Osteoblast (primary cell): ENCODE results near the gene CA9. TPM values are rescaled to one million over a fixed set of nuclear protein-coding genes. Genes with fewer than 3 reads are reported as not detected.

Source experiments
- DNase-seq: peaks from one replicate; pipeline ENCODE4 v3.0.0; 2011; ENCODE audit warnings: low spot score, mixed read lengths; ENCODE audit not compliant: insufficient read length; ENCODE audit errors: missing footprints
- H2AFZ ChIP-seq: 2 replicates; pipeline ENCODE4 v1.6.0; 2011; ENCODE audit warnings: mild to moderate bottlenecking, low read length
- H3K27ac ChIP-seq: 2 replicates; pipeline ENCODE4 v1.5.1; 2011; ENCODE audit warnings: mild to moderate bottlenecking, low read depth, low read length, moderate library complexity
- H3K27me3 ChIP-seq: 2 replicates; pipeline ENCODE4 v1.6.0; 2012; ENCODE audit warnings: mild to moderate bottlenecking, control low read depth, inconsistent platforms, low read length, moderate library complexity; ENCODE audit not compliant: insufficient read depth
- H3K36me3 ChIP-seq: 2 replicates; pipeline ENCODE4 v1.5.1; 2011; ENCODE audit warnings: mild to moderate bottlenecking, low read length, control low read depth, moderate library complexity; ENCODE audit not compliant: insufficient read depth
- H3K4me1 ChIP-seq: 2 replicates; pipeline ENCODE4 v1.5.1; 2011; ENCODE audit warnings: mild to moderate bottlenecking, low read length, control low read depth, moderate library complexity; ENCODE audit not compliant: insufficient read depth
- H3K4me2 ChIP-seq: 2 replicates; pipeline ENCODE4 v1.6.0; 2011; ENCODE audit warnings: mild to moderate bottlenecking, low read length; ENCODE audit not compliant: insufficient read depth
- H3K4me3 ChIP-seq: fragments of 200-600 bp; sonication (generic); 3 replicates; pipeline ENCODE4 v1.5.1; 2012; ENCODE audit warnings: mild to moderate bottlenecking, low read length, inconsistent platforms; ENCODE audit not compliant: insufficient read depth
- H3K79me2 ChIP-seq: 2 replicates; pipeline ENCODE4 v1.6.0; 2012; ENCODE audit warnings: mild to moderate bottlenecking, low read length, control low read depth, inconsistent platforms; ENCODE audit not compliant: insufficient read depth
- H3K9me3 ChIP-seq: 2 replicates; pipeline ENCODE4 v1.5.1; 2011; ENCODE audit warnings: low read depth, low read length, control low read depth
- H4K20me1 ChIP-seq: 2 replicates; pipeline ENCODE4 v1.6.0; 2012; ENCODE audit warnings: mild to moderate bottlenecking, low read length, control low read depth; ENCODE audit not compliant: insufficient read depth
- CTCF ChIP-seq: IDR thresholded peaks from 2 replicates; pipeline ENCODE4 v1.5.1; 2011; ENCODE audit warnings: mild to moderate bottlenecking, low read depth, low read length, moderate library complexity; ENCODE audit errors: extremely low read depth
- total RNA-seq: library from RNA; depleted of rRNA; stranded (reverse); fragments of >200 nt; gene quantifications from 2 replicates; pipeline ENCODE4 v1.2.3, GENCODE V29; 2012

Gene CA9
- total RNA-seq, 1 donor: not detected

GRCh38 chr9:35682520-35683315 is 9.0 kb downstream of the CA9 start:
- H3K36me3 ChIP-seq: peaks cover 66% of the 10 kb centered on the region
- H3K27me3 ChIP-seq: no peaks in the 10 kb centered on the region
- no peaks in the 10 kb centered on the region for H3K9me3 ChIP-seq
- peak overlapping the region; percentile 19 for H3K27ac ChIP-seq
- H3K4me1 ChIP-seq: peaks cover 47% of the 10 kb centered on the region
- H3K4me2 ChIP-seq: no peak overlapping the region
- peaks cover 32% of the 10 kb centered on the region for H3K79me2 ChIP-seq
- no peak overlapping the region for H2AFZ ChIP-seq
- H3K4me3 ChIP-seq: no peak overlapping the region
- H4K20me1 ChIP-seq: peaks cover 71% of the 10 kb centered on the region
- TF ChIP-seq CTCF: no peak
- DNase-seq: peak; percentile 60

DNA sequence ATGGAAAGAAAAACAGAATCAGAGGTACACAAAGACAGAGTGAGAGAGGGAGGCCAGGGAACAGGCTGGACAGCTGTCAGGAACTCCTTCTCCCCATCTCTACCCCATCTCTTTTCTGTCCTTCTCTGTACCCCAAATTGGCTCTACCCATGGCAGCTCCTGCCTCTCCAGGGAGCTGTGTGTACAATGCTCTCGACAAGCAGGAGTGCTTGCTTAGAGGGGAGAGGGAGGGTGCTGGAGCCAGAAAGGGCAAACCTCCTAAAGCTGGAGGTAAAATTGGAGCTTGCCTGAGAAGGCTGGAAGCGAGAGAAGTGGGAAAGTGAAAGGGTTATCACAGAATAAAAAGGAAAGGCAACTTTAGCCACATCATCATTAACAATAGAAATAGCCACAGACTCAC is 9.6 kb downstream of the CA9 start:
- Histone ChIP-seq H3K4me1 (peaks cover 53% of the 10 kb centered on the region), H3K36me3 (peaks cover 72% of the 10 kb centered on the region)

DNA sequence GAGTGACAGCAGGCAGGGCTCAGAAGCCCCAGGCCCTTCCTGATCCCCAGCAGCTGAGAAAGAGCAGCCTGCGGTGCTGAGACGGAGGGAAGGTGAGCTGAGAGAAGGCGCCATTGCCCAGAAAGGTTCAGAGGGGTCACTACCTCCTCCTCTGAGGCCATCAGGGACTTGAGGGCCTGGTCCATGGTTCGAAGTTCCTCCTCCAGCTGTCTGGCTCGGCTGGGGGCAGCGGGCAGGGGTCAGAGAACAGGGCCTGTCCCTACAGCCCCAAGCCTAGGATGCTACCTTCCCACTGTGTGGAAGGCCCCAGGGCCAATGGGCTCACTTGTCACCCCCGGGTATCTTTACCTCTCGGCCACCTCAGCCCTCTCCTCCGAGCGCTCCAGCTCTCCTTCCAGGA is 11.2 kb downstream of the CA9 start:
- DNase-seq: peak; percentile 31
- Histone ChIP-seq H3K9me3 (no peaks in the 10 kb centered on the region), H3K79me2 (peaks cover 52% of the 10 kb centered on the region), H3K4me1 (peaks cover 56% of the 10 kb centered on the region), H3K27ac (no peak overlapping the region), H2AFZ (no peak overlapping the region), H3K27me3 (no peaks in the 10 kb centered on the region), H4K20me1 (peaks cover 91% of the 10 kb centered on the region), H3K4me2 (peak overlapping the region; percentile 1), H3K4me3 (peak overlapping the region; percentile 1), H3K36me3 (peaks cover 75% of the 10 kb centered on the region)
- no peak for TF ChIP-seq CTCF

More for the DNA sequence above, 9.6 kb downstream of the CA9 start:
- no peak for TF ChIP-seq CTCF
- no peak overlapping the region for H2AFZ ChIP-seq
- peaks cover 38% of the 10 kb centered on the region for H3K79me2 ChIP-seq
- DNase-seq: peak; percentile 30
- H3K27ac ChIP-seq: peak overlapping the region; percentile 19
- no peak overlapping the region for H3K4me2 ChIP-seq
- no peaks in the 10 kb centered on the region for H3K27me3 ChIP-seq
- H4K20me1 ChIP-seq: peaks cover 77% of the 10 kb centered on the region
- no peak overlapping the region for H3K4me3 ChIP-seq
- H3K9me3 ChIP-seq: no peaks in the 10 kb centered on the region

DNA sequence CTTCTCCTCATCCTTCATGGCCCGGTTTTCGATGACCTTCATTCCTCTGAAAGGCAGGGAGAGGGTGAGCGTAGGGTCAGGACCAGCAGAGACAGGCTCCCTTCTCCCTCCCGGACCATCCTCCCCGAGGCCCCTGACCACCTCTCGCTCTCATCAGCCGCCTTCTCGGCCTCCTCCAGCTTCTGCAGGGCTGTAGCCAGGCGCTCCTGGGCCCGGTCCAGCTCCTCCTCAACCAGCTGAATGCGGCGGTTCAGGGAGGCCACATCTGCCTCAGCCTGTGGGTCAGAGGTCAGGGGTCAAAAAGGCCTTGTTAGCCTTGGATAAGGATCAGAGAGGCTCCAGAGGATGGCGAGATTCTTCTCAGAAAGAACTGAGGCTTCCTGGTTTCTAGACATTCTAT is 11.8 kb downstream of the CA9 start:
- TF ChIP-seq CTCF: no peak
- Histone ChIP-seq H3K9me3 (no peaks in the 10 kb centered on the region), H3K4me3 (peak overlapping the region; percentile 27), H3K27me3 (no peaks in the 10 kb centered on the region), H3K4me2 (peak overlapping the region; percentile 1), H3K27ac (peak overlapping the region; percentile 33), H2AFZ (no peak overlapping the region), H3K79me2 (peaks cover 52% of the 10 kb centered on the region), H3K36me3 (peaks cover 75% of the 10 kb centered on the region), H4K20me1 (peaks cover 90% of the 10 kb centered on the region), H3K4me1 (peaks cover 56% of the 10 kb centered on the region)
- DNase-seq: peak; percentile 17
